ENCODE measurements around the gene GSX1.

Gene GSX1

DNA sequence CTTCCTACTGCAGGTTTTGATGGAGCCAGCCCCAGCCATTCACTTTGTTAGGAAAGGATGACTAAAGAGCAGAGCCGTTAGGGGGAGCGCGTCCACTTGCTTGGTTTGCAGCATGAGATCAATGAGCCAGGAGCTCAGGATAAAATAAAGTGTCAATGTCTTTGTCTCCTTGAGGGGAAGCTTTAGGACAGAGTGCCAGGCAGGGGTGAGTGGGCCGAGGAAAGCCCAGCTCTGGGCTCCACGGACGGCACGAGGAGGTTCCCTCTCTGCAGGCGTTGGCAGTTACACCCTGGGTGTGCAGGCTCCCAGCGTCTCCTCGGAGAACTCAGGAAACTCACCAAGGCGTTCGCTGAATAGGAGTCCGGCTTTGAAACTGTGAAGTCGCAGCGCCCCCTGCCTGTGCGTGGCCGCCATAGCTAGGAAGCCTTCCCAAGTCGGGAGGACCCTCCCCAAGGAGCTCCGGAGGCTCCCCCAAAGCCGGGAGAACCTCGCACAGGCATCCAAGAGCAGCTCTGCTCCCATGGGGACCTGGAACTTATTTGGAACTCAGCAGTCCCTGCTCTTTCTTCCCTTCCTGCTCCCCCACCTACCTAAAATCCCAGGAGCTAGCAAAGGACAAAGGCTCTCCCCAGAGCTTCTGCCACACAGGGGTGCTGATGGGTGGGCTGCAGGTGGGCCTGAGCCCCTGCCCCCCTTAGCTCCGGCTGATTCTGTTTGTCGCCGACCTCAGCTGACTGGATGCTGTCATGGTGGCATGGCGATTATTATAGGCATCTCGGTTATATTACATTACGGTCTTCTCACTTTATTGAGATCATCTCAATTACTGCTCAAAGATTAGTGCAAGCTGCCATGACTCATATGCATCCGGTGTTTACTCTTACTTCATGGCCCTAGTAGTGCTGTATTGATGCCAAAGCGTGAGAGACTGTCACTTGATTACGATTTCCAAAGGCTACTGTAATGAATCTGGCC lies 34.4 kb downstream of the GSX1 start:
- peak overlapping the region; percentile 9 for H3K4me3 ChIP-seq (ENCODE audit: low read depth, low read length)
- DNase-seq (ENCODE audit: low read depth, low spot score) = peak; percentile 88
- TF ChIP-seq, protein P1, sequence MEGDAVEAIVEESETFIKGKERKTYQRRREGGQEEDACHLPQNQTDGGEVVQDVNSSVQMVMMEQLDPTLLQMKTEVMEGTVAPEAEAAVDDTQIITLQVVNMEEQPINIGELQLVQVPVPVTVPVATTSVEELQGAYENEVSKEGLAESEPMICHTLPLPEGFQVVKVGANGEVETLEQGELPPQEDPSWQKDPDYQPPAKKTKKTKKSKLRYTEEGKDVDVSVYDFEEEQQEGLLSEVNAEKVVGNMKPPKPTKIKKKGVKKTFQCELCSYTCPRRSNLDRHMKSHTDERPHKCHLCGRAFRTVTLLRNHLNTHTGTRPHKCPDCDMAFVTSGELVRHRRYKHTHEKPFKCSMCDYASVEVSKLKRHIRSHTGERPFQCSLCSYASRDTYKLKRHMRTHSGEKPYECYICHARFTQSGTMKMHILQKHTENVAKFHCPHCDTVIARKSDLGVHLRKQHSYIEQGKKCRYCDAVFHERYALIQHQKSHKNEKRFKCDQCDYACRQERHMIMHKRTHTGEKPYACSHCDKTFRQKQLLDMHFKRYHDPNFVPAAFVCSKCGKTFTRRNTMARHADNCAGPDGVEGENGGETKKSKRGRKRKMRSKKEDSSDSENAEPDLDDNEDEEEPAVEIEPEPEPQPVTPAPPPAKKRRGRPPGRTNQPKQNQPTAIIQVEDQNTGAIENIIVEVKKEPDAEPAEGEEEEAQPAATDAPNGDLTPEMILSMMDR (IDR thresholded peaks at IDR 0.05; ENCODE audit: low read depth, low read length) = peak; percentile 89
- in situ Hi-C loops (cut with HindIII; ENCODE audit: low sequenced_read_pairs) = no loop called here

DNA sequence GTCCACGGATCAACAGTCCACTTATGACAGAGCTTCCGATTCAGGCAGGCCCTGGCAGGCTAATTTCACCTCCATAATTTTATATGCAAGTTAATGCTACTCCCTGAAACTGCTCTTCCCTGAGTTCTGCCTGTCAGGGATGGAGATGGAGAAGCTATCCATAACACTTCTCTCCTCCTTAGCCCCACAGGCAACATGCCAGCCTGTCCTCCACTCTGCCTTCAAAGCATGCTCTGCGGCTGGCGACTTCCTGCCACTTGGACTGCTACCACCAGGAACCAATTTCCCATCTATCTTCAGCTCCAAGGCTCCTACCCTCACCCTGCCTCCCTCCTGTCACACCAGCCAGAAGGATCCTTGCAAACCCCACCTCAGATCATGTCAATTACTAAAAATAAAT lies 35.4 kb downstream of the GSX1 start:
- DNase-seq (ENCODE audit: low read depth, low spot score) = no peak
- TF ChIP-seq, protein P1 (IDR thresholded peaks at IDR 0.05; ENCODE audit: low read depth, low read length) = no peak
- H3K4me3 ChIP-seq (ENCODE audit: low read depth, low read length) = no peak overlapping the region
- in situ Hi-C loops (cut with HindIII; ENCODE audit: low sequenced_read_pairs) = no loop called here

DNA sequence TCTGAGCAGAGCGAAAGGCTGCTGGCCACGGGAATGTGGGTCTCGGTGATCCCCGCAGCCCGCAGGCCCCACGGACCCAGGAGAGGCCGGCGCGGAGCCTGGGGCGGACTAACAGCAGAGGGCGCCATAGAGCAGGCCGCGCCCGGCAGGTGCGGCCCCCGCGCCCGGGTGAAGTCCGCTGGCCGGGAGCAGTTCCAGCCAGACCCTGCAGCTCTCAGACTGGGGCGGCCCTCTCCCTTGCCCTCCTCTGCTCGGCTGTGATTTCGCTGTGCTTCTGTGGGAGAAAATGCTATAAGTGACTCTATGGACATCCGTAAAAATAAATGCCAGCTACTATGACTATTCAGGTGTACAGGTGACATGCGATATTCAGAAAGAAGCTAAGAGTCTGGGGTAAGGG lies 37.7 kb downstream of the GSX1 start:
- TF ChIP-seq, protein P1 (IDR thresholded peaks at IDR 0.05; ENCODE audit: low read depth, low read length) = peak; percentile 89
- peak; percentile 15 for DNase-seq (ENCODE audit: low read depth, low spot score)

DNA sequence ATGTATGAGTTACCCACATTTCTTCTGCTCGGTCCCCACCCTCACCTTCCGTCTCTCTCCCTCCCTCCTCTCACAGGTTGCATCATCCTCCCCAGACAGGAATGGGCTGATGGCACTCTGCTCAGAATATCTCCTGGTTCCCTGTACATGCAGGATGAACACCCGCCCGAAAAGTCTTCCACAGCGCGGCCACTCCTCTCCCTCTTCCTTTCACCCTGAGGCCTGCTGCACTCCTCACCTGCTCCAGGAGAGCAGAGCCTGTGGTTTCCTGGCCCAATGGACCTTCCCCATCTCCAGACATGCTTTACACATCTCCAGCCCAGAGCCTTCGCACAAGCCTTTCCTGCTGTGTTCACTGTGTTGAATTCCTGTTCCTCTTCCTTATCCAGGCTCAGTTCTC lies 40.9 kb downstream of the GSX1 start:
- in situ Hi-C loops (cut with HindIII; ENCODE audit: low sequenced_read_pairs) = no loop called here
- DNase-seq (ENCODE audit: low read depth, low spot score) = no peak
- TF ChIP-seq, protein P1 (IDR thresholded peaks at IDR 0.05; ENCODE audit: low read depth, low read length) = no peak
- H3K4me3 ChIP-seq (ENCODE audit: low read depth, low read length) = no peak overlapping the region

More for the DNA sequence above, 37.7 kb downstream of the GSX1 start:
- in situ Hi-C loops (cut with HindIII; ENCODE audit: low sequenced_read_pairs) = no loop called here
- no peak overlapping the region for H3K4me3 ChIP-seq (ENCODE audit: low read depth, low read length)

DNA sequence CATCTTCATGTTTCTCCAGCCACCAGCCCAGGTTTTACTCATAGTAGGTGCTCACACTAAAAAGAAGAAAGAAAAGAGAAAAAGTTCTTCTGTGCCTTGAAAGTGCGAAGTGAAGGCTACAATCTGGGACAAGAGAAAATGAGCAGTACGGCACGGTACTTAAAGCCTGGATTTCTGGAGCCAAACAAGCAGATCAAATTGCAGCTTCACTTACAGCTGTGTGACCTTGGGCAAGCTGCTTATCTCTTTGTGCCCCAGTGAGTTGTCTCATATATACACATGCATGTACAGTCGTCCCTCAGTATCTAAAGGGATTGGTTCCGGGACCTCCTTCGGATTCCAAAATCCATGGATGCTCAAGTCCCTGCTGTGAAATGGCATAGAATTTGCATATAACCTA lies 41.8 kb downstream of the GSX1 start:
- in situ Hi-C loops (cut with HindIII; ENCODE audit: low sequenced_read_pairs) = no loop called here
- TF ChIP-seq, protein P1 (IDR thresholded peaks at IDR 0.05; ENCODE audit: low read depth, low read length) = no peak
- H3K4me3 ChIP-seq (ENCODE audit: low read depth, low read length) = no peak overlapping the region
- DNase-seq (ENCODE audit: low read depth, low spot score) = no peak

DNA sequence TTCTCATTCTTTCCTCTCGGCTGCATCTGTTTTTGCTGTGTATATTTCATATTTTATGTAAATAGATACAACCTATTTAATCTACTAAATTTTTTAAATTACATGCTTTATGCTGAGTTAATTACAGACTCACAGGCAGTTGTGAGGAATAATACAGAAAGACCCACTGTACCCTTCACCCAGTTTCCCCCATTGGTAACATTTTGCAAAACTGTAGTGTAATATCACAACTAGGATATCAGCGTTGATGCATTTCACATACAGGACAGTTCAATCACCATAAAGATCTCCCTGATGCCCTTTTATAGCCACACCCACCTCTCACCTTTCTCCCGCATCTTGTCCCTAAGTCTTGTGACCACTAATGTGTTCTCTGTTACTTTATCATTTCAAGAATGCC lies 43.5 kb downstream of the GSX1 start:
- H3K4me3 ChIP-seq (ENCODE audit: low read depth, low read length) = no peak overlapping the region
- DNase-seq (ENCODE audit: low read depth, low spot score) = no peak
- TF ChIP-seq, protein P1 (IDR thresholded peaks at IDR 0.05; ENCODE audit: low read depth, low read length) = no peak
- in situ Hi-C loops (cut with HindIII; ENCODE audit: low sequenced_read_pairs) = no loop called here

Measured in astrocyte of the spinal cord (primary cell).